PFSK-1 (cell line): Measurements from ENCODE around the gene TTC32.

Experiments used
- FOXP2 ChIP-seq: optimal IDR thresholded peaks from 2 replicates; pipeline ENCODE3; 2011; ENCODE audit warnings: borderline replicate concordance, control low read depth, inconsistent platforms; ENCODE audit not compliant: insufficient read depth; ENCODE audit errors: extremely low read length, extremely low read depth
- POLR2AphosphoS5 ChIP-seq: IDR thresholded peaks from 2 replicates; pipeline ENCODE4 v1.6.1; 2012; ENCODE audit warnings: low read depth, mild to moderate bottlenecking, control low read depth, low read length, moderate library complexity
- REST ChIP-seq, 2 experiments: IDR thresholded peaks; 2 replicates each; pipeline versions ENCODE4 v1.6.1 to v1.8.0; 2011 to 2012; ENCODE audit warnings: low read depth in 2 of 2, low read length in 2 of 2, control low read depth in 1 of 2, inconsistent platforms in 1 of 2, mild to moderate bottlenecking in 1 of 2, moderate library complexity in 1 of 2; ENCODE audit not compliant: insufficient read depth in 1 of 2
- SIN3A ChIP-seq: IDR thresholded peaks from 2 replicates; pipeline ENCODE4 v1.6.1; 2012; ENCODE audit warnings: mild to moderate bottlenecking, low read length, moderate library complexity, borderline replicate concordance; ENCODE audit not compliant: insufficient read depth
- TAF1 ChIP-seq: IDR thresholded peaks from 2 replicates; pipeline ENCODE4 v1.6.1; 2012; ENCODE audit warnings: low read length, control low read depth, borderline replicate concordance; ENCODE audit not compliant: insufficient read depth

The TTC32 gene

DNA sequence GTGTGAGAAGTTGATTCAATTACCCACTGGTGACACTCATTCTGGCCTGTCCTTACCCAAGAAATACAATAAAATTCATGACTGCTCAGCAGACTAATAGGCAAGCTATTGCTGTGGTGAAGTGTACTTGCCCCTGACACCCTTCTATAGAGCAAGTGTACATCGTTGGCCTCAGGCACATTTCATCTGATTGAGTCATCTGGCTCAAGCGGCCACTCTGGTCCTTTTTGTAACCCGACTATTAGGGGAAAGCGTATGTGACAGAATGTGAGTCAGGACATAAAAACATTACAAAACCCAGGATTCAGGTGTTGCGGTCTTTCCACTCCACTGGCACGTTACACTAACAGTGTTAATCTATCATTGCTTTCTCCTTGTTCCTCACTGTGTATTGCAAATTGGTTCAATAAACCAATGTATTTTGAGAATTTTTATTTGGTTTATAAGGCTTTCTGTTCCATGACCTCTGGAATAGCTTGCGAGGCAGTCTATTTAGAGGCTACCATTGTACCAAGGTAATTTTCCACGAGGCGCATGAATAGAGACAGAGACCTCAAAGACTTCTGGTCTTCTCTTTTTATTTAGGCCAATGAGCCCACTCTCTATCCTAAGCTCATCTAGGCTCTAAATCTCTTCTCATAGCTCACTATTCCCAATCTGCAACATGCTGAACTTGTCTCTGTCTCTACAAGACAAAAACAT is 10.2 kb upstream of the TTC32 start:
- TF ChIP-seq POLR2AphosphoS5 (no peak), FOXP2 (no peak), REST (IDR thresholded peaks at IDR 0.05; ENCODE audit: insufficient read depth in 1 of 2, low read depth in 2 of 2, low read length in 2 of 2) (no peak), SIN3A (no peak), TAF1 (no peak)

GRCh38 chr2:19902216-19902740 is 495 bp upstream of the TTC32 start:
- TF ChIP-seq REST (IDR thresholded peaks at IDR 0.05; ENCODE audit: insufficient read depth in 1 of 2, low read depth in 2 of 2, low read length in 2 of 2) (no peak), TAF1 (no peak), POLR2AphosphoS5 (no peak), SIN3A (no peak), FOXP2 (no peak)

DNA sequence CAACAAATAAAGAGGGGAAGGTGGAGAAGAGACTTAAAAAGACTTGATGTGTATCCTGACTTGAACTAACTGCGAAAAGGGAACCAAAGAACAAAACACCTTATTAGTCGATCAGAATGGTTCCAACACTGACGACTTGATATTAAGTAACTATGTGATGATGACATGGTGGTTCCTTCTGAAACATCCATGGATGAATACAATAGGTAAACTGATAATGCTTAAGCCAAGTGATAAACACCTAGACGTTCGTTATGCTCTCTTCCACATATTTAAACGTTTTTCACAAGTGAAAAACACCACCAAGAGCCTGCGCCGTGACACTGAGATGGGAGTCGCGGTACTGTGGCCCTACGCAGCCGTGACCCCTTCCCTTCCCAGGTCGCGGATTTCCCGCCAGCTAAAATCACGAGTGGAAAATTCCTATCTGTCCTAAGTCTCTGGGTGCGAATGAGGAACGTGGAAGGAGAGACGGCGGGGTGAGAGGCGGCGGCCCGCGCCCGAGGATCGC is 797 bp downstream of the TTC32 start:
- TF ChIP-seq SIN3A (no peak), FOXP2 (no peak), POLR2AphosphoS5 (no peak), TAF1 (no peak), REST (IDR thresholded peaks at IDR 0.05; ENCODE audit: insufficient read depth in 1 of 2, low read depth in 2 of 2, low read length in 2 of 2) (no peak)

- TF ChIP-seq FOXP2 (no peak), POLR2AphosphoS5 (no peak), REST (IDR thresholded peaks at IDR 0.05; ENCODE audit: insufficient read depth in 1 of 2, low read depth in 2 of 2, low read length in 2 of 2) (no peak), TAF1 (no peak), SIN3A (no peak)
Observed at GRCh38 chr2:19899985-19900930, 1.5 kb downstream of the TTC32 start.
